Body of pancreas (tissue), 4 donors: ENCODE measurements around the gene GFRA1.

Source experiments
- CTCF ChIP-seq, 7 experiments: fragments of 450-650 bp in 4 of 7; fragments of 200-600 bp in 3 of 7; sonication (generic) in 3 of 7; IDR thresholded peaks; one replicate each; pipeline ENCODE4 v1.5.1; 2016 to 2019; ENCODE audit warnings: antibody characterized with exemption in 7 of 7
- POLR2A ChIP-seq, 3 donors: fragments of 450-650 bp; IDR thresholded peaks; one replicate each; pipeline ENCODE4 v1.6.1; 2016; ENCODE audit warnings: antibody characterized with exemption in 3 of 3, mild to moderate bottlenecking in 2 of 3

- TF ChIP-seq CTCF (IDR thresholded peaks at IDR 0.05) (no peak), POLR2A (IDR thresholded peaks at IDR 0.05) (no peak)
These were observed 115.0 kb downstream of the GFRA1 start for GRCh38 chr10:116158036-116158435.
